Dedifferentiated amniotic fluid mesenchymal stem cell (primary cell): ENCODE measurements around the gene RORB.
"Not testable (repeated sequence)": the region's sequence is repeated elsewhere in the genome, so short reads cannot be mapped to it uniquely, and the experiment has no call there.

Experiments
- DNase-seq: peaks from one replicate; pipeline ENCODE4 v3.0.0-alpha.2; 2016; ENCODE audit errors: extremely low spot score

The RORB gene

DNA sequence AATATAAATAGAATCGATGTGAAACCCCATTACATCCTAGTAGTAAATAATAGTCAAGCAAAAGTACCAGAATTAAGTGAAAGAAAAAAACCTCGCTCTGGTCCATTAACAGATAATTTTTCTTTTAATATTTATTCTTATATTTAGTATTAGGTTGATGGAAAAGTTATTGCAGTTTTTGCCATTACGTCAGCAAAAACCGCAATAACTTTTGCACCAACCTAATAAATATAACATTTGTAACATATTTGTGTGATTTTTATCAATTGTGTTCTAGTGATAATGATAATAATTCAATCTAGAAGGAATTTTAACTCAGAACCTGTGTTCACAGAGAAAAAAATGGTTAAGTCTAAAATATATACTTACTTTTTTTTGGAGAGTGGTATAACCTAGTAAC lies 16.1 kb downstream of the RORB start:
- no peak for DNase-seq

DNA sequence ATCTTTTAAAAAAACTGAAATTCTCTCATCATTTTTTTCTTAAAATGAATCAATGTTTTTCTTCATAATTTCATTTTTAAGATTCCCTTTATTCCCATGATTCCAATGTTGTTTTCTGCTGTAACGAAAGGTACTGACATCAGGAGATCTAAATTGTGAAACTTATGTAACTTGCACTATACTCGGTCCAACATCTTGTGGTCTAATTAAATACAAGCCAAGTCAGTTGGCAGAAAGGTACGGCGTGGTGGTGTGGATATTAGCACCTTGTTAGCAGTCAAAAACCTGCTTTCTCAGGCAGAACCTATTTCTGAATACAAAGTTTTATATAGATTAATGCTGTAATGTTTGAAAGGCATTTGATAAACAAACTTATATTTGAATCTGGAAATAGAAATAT lies 20.1 kb downstream of the RORB start:
- no peak for DNase-seq

DNA sequence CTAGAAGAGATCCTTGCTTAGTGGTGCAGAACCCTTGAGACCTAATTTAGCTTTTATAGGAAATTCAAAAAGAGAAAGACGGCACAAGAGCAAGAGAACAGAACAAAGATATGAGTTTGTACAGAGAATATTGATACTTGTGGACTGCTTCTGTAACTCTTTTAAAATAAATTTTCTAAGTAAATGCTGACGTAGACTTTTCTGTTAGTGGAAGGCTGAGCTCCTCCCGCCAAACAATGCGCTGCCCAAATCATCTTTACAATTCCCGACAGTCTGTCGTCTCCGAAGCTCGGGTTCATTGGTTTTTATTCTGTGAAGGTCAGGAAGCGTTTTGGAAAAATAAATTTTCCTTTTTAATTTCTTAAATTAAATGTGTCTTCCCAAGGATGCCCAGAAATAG lies 22.3 kb downstream of the RORB start:
- no peak for DNase-seq

DNA sequence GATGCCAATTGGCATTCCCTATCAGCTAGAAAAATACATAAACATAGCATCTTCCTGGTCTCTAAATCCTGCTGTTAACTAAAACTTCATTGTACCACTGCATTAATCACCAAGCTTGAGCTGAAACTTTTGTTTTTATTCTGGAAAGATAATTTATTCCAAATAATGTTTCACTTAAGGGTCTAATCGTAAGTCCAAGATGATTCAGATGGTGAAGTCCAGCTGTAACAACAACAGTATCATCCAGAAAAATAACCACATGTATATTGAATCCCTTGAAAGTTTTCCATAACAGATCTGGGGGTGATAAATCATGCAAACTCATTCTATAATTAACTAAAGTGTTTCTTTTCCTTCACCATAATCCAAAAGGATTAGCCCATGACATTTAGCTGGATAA lies 23.9 kb downstream of the RORB start:
- no peak for DNase-seq

DNA sequence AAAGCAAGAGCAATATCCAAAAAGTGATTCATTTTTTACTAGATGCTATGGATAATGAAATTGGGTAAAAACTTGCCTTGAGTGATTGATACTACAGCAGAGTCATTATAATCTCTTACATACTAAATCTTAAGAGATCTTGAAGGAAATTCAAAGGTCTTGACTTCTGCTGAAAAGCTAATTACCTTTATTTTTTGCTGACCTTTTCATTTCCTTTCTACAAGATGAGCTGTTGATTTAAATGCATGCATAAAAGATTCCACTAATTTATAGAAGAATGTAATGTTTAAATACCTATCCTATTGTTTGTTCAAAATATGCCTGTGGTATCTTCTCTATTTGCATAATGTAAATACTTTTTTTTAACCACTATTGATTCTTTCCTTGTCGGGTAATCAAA lies 27.2 kb downstream of the RORB start:
- no peak for DNase-seq

DNA sequence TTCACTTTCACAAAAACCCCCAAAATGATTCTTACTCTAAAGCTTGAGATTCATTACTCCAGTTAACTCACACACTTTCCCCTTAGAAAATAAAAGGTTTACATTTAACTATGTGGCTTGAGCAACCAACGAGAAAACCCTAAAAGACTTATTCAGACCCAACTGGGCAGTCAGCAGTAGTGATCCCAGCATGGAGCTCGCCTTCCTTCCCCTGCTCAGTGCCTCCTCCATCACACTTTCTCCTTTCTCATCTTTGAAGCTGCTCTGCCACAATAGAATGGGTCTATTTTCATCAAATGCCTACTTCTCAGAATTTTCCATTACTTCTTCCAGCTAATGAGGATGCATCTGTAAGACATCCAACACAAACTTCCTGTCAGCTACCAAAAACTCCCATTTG lies 29.1 kb downstream of the RORB start:
- DNase-seq = no peak

DNA sequence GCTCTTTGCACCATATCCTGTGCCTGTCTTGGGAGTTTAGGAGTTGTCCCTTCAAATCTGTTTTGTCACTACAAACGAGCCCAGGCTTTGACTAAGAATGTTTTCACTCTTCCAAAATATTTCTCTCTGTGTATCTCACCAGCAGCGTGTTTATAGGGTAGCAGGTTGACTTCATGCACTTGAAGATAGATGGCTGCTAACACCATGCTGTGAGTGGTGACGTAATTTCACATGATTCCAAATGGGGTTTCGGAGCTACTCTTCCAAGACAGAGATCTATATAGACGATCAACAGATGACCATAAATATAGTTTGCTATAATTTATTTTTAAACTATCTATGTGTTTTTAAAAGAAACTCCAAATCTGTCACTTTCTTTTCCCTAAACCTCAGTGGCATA lies 30.6 kb downstream of the RORB start:
- DNase-seq = no peak

DNA sequence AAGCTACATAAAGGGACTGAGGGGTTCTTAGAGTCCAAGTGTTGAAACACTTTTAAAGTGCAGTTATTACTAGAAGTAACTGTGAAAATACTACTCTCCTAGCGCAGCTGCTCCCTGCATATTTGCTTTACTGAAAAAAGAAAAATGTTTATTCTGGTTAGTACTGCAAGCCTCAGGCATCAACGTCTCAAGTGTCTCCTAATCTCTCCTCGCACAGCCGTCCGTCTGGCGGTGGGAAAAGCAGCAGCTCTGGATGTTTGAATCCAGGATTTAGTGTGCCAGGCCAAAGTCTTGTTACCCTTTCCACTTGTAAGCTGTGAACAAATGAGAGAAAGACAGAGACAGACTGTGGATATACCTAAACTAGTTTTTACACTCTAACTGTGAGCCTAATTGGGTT lies 31.1 kb downstream of the RORB start:
- no peak for DNase-seq

GRCh38 chr9:74530458-74530857 lies 33.3 kb downstream of the RORB start:
- not testable (repeated sequence) for DNase-seq

DNA sequence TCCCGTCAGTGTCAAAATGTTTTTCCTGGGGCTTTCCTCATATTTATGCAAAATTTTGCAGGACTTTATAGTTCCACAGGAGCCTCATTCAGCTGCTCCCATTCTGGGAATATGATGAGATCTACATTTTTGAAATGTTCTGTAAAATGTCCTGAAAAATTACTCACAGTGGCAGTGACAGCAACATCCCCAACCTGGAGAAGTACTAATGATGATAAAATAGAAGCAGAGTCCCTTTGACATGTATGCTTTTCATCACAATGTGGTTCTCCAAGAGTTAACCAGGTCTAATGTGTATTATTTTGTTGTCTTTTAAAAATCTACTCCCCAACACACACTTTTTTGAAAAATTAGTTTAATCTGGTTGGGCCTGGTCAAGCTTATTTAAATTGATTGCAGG lies 36.1 kb downstream of the RORB start:
- DNase-seq = no peak

- DNase-seq = no peak
Measured at GRCh38 chr9:74534841-74535240, 37.7 kb downstream of the RORB start.

GRCh38 chr9:74543145-74543544 lies 46.0 kb downstream of the RORB start:
- no peak for DNase-seq

- no peak for DNase-seq
Measured at GRCh38 chr9:74551266-74551665, 54.1 kb downstream of the RORB start.

GRCh38 chr9:74554751-74555419 lies 57.8 kb downstream of the RORB start:
- DNase-seq = no peak

GRCh38 chr9:74555565-74555964 lies 58.4 kb downstream of the RORB start:
- no peak for DNase-seq

GRCh38 chr9:74556685-74557084 lies 59.5 kb downstream of the RORB start:
- DNase-seq = no peak

DNA sequence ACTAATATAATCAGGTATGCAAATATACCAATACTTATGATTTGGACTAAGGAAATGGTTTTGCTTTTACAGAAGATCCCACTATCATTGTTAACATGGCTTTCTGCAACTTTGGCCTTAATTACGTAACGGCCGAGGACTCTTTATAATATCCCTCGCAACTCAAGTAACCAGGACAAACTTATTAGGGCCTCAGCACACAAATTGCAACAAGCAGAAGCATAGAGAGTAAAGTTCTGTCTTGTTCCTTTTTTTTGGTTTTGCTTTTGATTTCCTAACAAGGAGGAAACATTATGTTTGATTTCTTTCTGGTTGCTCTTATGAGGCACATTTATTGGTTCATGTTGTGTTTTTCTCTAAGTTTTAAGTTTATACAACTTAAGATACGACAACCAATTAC lies 60.4 kb downstream of the RORB start:
- DNase-seq = no peak

DNA sequence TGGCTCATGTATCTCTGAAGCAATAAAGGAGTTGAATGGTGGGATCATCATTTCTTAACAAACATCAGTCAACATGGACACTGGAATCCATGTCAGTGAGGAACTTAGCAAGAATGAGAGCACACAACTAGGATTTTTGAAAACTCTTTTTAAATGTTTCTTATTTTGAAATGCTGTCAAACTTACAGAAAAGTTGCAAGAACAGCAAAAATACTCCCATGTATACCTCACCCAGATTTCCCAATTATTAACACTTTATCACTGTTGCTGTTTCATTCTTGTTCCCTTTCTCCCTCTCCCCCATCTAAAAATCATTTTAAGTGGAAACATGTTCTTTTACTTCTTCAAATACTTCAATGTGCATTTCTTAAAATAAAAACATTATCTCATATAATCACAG lies 65.5 kb downstream of the RORB start:
- DNase-seq = no peak

GRCh38 chr9:74570879-74571512 lies 73.9 kb downstream of the RORB start:
- DNase-seq = peak; percentile 49

DNA sequence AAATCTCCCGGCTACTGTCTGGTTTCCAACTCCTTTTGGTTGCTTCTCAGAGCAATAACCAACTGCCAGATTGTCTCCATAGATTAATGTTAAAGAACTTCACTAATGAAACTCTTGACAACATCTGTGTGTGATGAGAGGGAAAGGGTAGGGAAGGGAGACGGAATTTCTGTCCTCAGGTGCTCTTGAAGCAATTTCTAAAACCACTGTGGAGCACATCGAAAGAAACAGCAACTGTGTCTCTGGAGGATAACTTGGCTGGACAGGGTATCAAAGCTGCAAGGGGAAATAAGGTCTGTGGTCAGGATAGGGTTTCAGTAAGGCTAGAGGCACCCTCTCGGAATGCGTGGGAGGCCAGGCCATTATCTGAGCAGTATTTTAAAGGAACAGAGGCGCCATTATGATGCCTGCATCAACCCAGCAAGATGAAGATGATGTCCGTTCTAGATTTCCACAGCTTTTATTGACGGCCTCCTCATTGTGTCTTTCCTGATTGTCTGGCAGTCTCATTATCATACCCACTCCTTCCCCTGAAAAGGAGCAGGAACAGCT lies 76.6 kb downstream of the RORB start:
- DNase-seq = no peak

DNA sequence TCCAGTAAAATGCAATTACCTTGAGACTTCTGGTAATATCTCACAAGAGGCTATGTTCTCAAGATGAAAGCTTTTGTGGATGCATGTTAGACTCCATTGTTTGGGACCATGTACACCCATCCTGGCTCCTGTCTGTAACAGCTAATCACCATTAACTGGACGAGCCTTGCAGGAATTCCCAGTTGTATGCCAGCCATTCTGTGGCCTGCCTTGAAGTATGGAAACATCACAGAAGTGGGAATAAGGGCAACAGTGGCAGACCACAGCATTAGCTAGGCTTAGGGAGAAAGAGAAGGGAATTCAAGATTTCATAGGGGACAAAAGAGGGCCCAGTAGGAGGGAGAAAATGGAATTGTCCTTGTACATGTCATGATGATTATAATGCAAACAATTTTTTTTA lies 79.0 kb downstream of the RORB start:
- no peak for DNase-seq

DNA sequence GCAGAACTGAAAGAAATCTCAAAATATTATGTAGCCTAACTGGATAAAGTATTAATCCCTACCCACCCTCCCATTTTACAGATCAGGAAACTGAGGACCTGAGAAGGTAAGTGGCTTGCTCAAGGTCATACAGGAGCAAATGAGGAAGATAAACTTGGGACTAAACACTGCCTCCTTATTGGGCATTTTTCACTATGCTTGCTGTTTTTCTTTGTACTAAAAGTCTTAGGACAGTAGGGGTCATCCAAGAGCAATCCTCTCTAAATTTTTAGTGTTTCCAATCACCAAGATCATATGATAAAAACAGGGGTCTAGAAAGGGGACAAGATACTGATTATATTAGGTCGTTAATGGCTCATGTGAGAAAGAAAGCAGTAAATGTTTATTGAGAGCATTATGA lies 80.8 kb downstream of the RORB start:
- no peak for DNase-seq

- DNase-seq = no peak
Measured at GRCh38 chr9:74589576-74589975, 92.4 kb downstream of the RORB start.

- no peak for DNase-seq
Measured at GRCh38 chr9:74595286-74595685, 98.2 kb downstream of the RORB start.
